ENCODE data around the gene MARS1.

MARS1 gene

DNA sequence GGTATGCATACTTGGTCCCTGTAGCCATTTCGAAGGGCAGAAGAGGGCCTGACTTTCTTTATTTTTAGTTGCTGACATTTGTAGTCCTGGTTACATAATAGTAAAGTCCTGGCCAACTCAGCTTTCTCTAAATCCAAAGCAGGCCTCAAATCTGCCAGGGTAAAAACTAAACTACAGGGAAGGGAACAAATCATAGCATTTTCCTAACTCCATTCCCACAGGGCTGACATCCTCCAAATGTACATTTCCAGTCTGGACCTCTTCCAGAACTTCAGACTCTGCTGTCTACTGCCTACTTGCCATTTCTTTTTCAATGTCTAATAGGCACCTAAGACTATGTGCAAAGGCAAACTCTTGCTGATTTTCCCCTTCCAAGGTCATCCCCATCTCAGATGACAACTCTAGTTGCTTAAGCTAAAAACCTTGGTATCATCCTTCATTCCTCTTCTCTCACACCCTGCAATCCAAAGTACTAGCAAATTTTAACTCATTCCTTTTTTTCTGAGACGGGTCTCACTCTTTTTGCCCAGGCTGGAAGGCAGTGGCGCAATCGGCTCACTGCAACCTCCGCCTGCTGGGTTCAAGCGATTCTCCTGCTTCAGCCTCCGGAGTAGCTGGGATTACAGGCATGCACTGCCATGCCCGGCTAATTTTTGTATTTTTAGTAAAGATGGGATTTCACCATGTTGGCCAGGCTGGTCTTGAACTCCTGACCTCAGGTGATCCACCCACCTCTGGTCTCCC is 30.5 kb downstream of the MARS1 start:
- no peak for DNase-seq

DNA sequence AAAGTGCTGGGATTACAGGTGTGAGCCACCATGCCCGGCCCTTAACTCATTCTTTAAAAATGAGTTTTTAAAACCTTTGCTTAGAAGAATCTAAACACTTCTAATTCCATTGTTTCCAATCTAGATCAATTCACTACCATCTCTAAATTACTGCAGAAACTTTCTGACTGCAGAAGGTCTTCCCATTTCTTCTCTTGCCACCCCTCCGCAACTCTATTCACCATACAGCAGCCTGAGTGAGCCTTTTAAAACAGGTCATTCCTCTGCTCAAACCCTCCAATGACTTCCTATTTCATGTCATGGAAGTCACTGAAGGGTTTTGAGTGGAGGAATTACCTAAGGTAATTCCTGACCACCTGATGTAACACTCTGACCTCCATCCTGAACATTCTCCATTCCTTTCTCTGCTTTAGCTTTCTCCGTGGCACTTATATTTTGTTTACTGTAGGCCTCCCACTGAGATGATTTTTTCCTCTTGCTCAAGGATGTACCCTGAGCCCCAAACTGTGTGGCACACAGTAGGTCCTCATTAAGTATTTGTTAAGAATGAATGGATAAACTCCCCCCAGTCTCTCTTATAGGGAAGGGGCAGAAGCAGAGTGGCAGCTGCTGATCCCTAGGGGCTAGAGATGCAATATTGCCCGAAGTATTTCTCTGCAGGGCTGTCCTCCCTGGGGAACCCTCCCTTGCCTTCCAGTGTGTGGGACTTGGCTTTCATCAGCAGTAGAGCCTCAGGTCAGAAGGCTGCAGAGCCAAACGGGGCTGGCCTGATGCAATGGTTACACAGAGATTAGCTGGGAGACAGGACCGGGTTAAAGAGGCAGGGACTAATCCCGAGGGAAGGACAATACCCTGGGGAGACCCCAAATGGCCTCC is 31.3 kb downstream of the MARS1 start:
- DNase-seq = no peak

DNA sequence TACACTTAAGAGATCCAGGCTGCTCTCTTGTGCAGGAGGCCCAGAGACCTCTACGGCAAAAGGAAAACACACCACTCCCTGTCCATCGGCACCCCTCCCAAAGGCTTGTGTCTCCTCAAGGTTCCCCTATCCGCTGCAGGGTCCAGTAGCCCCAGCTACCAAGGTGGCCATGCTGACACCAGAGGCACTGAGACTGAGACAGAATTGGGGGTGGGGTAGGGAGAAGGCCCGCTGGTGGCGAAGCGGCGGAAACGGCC is 31.9 kb downstream of the MARS1 start:
- no peak for DNase-seq

DNA sequence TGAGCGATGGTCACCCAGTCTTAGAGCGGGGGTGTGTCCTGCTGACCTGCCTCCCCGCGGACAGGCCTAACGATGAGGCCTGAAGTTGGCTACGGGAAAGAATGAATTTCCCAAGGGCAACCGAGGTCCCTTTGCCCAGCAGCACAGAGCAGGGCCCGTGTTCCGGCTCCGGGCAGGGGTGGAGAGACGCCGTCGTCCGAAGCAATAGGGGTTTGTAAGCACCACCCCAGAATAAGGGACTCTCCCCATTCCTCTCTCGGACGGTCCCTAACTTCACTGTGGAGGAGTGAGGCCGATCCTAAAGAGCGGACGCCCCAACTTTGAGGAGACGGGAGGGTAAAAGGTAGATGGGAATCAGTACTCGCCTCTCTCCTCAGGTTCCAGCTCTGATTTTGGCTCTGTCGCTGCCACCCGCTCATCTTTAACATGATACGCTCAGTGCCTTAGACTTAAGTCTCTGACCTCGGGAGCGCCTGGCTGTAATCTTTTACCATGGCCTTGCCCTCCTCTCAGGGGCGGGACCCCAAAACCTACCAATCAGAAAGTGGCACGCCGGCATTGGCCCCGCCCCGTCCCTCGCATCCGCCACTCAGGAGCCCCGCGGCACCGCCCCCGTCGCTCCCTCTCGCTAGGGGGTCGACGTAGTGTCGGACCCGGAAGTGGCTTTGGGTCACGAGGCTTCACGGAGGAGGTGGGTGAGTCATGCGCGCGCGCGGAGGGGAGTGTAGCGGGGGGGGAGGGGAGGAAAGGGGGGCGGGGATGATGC is 32.4 kb downstream of the MARS1 start, which contains the start of gene DDIT3:
Gene DDIT3, minus strand, starts transcription at position 462 of the 766 bp plus-strand sequence. CDS start 3,108 bp downstream, outside the sequence.
- peak; percentile 99 for DNase-seq

DNA sequence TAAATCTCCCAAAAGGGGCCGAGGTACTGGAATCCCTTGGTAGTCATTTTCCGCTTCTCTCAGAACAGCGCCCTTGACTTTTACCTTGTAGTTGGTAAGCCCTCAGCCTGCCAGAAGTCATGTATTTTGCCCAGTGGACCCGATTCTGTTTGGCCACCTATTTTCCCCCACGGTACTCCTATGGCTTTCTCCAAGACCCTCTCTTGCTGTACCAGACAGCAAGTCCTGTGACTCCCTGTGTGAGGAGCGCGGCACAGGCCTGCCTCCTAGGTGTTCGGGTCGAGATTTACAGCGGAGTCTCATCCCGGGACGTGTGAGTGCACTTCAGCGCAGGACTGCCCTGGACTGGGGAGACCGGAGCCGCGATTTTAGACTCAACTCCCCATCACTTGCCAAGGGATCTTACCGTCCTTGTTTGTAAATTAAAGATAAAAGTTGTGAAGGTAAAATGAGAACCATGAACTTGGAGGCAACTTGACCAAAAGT is 33.7 kb downstream of the MARS1 start:
- peak; percentile 12 for DNase-seq

DNA sequence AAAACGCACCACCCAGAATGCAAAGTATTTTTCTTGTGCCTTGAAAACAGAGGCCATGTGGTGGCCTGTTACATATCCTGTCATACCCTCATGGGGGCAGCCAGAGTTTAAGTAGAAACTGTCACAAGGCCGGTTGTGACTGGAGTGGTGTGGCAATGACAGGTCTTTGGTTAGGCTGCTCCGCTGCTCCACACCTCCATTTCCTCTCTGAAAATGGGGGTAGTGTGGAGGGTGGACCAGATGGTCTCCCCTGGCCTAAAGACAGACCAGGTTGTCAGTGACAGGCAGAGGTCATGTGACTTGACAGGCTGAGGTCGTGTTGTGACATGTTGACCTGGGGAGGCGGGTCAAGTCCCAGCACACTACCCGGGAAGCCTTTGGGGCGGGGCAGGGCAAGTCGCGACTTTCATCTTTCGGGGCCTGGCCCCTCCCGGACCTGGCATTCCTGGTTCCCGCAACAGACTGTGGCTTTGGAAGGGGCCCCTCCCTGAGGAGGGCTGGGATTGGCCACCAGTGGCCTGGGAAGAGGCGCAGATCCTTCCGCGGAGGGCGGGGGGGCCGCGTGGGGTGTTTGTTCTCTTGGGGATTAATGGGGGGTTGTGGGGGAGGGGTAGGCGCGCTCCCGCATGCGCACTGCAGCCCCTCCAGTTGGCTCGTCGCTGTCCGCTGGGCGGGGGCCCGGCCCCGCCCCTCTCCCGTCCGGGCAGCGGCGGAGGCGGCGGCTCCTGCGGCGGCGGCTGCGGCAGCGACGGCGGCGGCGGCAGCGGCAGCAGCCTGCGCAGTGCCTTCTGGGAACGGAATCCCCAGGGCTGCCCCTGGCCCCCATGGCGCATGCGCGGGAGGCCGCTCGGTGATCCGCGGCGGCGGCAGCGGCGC is 34.4 kb downstream of the MARS1 start, which contains the start of gene MBD6:
Gene MBD6, plus strand, starts transcription at position 814 of the 876 bp plus-strand sequence. CDS start 1,480 bp downstream, outside the sequence.
- DNase-seq = peak; percentile 86

DNA sequence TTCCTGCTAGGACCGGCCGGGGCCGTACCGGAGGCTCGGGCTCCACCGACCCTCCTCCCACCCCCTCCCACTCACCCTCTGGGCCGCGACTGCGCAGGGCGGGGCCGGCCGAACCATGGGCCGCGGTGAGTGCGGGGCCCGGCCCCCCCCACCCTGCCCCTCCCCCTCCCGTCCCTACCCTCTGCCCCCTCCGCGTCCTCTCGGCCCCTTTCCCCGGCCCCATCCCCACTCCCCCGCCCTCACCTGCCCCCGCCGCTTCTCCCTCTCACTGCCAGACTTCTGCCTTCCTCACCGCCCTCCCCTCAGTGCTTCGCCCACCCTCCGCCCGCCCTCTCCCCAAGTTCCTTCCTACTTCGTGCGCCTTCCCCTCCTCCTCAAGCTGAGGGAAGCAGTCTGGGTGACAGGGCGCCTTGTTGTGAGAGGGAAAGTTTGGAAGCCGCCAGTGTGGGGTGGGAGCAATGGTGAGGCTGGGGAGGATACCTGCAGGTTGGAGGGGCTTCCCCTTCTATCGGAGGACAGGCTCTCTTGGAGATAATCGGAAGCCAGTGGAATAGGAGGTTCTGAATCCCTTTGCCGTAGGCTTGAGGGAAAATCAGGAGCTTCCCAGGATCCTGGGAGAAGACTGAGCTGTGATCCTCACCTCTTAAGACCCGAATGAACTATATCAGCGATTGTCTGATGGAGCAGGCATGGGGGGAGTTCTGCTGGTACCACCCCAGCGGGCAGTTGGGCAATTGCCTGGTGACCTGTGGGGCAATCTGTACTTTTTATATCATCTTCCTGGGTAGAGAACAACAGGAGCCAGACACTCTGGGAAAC is 35.2 kb downstream of the MARS1 start:
- DNase-seq = peak; percentile 45

DNA sequence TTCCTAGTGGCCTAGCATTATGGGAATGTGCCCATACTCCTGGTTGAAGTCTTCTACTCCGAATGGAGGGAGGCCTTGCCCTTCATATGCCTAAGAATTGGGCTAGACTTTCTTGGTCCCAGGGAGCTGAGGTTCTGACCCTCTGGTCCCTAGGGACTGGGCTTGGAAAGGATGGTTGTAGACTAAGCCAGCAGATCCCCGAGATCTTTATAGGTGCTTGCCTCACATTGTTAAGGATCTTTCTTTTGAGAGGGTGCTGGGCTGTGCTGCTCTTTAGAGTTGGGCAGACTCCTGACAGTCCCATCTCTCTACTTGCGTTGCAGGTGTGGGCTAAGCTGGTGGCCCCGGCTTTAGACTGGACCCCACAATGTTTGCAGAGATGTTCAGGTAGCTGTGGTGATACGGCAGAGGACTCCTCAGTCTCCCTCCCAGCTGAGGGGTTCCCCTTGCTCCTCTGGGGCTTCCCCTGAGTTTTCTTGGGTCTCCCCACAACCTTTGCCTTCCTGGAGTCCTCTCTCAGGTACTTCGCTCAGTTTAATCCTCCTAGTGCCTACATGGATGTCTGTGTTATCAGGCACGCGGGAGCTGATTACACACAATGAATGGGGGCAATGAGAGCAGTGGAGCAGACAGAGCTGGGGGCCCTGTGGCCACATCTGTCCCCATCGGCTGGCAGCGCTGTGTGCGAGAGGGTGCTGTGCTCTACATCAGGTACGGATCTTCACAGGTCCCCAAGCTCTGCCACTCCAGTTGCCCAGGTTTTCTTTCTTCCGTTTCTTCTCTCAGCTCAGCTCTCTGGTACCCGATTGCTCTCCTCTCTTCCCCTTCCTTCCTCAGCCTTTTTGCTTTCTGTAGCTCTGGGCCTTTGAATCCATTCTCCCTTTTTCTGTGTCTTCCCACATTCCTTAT is 36.1 kb downstream of the MARS1 start:
- peak; percentile 14 for DNase-seq

DNA sequence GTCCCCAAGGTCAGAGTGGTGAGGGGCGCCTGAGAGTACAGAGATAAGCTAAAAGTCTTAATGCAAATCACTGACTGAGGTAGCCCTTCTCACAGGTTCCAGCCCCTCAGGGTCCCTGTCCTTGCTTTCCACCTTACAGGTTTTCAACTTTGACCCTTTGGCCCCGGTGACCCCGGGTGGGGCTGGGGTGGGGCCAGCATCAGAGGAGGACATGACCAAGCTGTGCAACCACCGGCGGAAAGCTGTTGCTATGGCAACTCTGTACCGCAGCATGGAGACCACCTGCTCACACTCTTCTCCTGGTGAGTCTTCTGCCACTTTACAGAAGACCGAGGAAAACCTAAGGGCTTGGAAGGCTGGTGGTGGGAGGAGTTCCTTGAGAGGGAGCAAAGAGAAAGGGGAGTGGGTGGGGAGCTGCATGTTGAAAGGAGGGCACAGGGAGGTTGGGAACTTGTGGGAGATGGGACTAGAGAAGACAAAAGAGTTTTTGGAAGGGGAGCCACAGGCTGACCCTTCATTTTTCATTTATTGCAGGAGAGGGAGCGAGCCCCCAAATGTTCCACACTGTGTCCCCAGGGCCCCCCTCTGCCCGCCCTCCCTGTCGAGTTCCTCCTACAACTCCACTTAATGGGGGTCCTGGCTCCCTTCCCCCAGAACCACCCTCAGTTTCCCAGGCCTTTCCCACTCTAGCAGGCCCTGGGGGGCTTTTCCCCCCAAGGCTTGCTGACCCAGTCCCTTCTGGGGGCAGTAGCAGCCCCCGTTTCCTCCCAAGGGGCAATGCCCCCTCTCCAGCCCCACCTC is 37.1 kb downstream of the MARS1 start:
- no peak for DNase-seq

DNA sequence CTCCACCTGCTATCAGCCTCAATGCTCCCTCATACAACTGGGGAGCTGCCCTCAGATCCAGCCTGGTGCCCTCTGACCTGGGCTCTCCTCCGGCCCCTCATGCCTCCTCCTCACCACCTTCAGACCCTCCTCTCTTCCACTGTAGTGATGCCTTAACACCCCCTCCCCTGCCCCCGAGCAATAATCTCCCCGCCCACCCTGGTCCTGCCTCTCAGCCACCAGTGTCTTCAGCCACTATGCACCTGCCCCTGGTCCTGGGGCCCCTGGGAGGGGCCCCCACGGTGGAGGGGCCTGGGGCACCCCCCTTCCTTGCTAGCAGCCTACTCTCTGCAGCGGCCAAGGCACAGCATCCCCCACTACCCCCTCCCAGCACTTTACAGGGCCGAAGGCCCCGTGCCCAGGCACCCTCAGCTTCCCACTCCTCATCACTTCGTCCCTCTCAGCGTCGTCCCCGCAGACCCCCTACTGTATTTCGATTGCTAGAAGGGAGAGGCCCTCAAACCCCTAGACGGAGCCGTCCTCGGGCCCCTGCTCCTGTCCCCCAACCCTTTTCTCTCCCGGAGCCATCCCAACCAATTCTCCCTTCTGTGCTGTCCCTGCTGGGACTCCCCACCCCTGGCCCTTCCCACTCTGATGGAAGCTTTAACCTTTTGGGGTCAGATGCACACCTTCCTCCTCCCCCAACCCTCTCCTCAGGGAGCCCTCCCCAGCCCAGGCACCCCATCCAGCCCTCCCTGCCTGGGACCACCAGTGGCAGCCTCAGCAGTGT is 37.9 kb downstream of the MARS1 start:
- no peak for DNase-seq

DNA sequence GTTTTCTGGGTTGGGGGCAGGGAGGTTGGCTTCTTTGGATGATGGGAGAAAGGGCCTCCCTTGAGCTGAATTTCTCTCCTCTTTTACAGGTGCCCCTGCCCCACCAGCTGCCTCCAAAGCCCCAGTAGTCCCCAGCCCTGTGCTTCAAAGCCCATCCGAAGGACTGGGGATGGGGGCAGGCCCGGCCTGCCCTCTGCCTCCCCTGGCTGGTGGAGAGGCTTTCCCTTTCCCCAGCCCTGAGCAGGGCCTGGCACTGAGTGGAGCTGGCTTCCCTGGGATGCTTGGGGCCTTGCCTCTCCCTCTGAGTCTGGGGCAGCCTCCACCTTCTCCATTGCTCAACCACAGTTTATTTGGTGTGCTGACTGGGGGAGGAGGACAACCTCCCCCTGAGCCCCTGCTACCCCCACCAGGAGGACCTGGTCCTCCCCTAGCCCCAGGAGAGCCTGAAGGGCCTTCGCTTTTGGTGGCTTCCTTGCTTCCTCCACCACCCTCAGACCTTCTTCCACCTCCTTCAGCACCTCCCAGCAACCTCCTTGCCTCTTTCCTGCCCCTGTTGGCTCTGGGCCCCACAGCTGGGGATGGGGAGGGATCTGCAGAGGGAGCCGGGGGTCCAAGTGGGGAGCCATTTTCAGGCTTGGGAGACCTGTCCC is 38.7 kb downstream of the MARS1 start:
- no peak for DNase-seq

DNA sequence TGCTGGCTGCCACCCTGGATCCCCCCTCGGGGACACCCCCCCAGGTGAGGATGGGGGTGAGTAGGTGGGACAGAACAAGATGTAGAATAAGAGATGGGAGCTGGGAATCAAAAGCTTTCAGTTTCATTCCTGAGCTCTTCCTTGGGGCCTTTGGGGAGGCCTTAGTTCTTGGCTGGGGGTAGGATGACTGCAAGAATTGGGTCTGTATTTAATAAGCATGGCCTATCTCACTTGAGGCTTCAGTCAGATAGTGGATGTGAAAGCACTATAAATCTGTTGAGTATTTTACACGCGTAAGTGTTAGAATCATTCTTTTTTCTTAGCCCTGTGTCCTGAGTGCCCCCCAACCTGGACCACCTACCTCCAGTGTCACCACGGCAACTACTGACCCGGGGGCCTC is 39.3 kb downstream of the MARS1 start:
- DNase-seq = no peak

DNA sequence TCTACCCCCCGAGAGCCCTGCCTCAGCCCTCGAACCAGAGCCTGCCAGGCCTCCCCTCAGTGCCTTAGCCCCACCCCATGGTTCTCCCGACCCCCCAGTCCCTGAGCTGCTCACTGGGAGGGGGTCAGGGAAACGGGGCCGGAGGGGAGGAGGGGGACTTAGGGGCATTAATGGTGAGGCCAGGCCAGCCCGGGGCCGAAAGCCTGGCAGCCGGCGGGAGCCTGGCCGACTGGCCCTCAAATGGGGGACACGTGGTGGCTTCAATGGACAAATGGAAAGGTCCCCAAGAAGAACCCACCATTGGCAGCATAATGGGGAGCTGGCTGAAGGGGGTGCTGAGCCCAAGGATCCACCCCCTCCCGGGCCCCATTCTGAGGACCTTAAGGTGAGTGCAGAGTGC is 40.3 kb downstream of the MARS1 start:
- DNase-seq = no peak

DNA sequence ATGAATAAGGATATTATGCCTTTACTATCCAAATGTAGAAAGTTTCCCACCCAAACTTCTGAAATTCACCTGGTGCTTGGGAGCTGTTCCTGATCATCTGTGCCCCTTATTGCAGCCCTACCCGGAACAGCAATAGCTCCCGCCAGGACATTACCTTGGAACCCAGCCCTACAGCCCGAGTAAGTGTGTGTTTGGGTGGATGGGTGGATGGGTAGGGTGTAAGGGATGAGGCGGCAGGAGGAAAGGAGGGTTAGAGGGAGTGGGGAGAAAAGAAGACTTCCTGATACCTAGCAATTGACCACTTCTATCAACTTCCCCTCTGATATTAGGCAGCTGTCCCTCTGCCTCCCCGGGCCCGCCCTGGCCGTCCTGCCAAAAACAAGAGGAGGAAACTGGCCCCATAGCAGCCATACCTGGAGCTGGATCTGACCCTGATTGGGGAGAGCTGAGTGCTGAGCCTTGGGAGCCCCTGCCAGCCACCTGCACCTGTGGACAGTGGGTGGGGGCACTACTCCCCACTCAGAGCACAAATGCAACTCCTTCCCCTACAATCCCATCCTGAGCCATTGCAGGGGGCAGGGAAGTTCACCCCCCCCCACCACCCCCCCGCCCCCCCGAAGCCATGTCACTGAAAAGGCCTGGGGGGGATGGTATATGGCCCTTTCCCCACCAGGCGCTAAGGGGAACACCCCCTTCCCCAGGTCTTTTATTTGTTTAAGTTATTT is 41.1 kb downstream of the MARS1 start:
- no peak for DNase-seq

DNA sequence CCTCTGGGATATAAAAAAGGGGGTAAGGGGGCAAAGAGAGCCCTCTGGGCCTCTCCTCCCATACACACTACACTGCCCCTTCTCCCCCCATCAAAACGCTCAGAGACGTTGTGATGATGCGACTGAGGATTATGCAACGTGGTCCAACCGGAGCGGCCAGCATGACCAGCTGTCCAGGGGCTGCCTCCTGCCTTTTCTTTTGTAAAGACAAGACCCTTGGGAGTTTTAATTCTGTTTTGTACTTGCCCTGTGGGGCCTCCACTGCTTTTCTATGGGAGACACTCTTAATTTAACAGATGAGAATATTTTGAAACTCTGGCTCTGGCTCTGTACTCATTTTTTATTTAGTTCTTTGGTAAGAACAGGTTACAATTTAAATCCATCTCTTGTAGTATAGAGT is 42.0 kb downstream of the MARS1 start:
- DNase-seq = no peak

DNA sequence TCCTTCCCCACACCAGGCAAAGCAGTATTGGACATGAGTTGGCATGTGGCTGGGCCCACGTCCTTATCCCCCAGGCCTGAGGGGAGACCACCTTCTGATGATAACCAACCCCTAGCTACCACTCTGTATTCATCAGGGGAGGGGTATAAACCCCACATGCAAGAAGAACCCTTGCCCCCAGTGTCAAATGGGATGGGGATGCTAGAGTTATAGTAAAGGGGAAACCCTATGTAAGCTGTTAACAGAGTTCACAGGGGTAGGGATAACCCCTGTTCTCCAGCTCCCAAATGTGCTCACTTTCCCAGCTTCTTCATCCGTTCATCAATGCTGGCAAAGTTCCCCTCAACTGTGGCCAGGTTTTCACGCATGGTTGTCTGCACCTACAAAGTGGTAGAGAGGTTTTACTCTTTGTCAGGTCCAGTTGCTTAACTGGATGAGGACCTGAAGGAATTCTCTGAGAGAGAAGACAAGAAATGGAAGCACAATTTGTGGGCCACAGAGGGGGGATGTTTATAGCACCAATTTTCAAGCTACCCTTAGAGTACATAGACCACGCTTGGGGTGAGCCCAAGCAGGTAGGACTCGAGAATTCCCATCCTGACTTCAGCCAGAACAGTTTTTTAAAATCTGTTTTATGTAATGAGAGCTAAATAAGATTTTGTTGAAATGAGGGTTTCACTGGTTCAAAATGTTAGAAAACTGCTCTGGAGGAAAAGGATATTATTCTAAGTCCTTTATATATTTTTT is 42.7 kb downstream of the MARS1 start:
- no peak for DNase-seq

All from effector CD4-positive, alpha-beta T cell (primary cell).